ENCODE data around the gene BEST1. TPM values are rescaled to one million over a fixed set of nuclear protein-coding genes. Genes with fewer than 3 reads are reported as not detected.

The BEST1 gene
- total RNA-seq, 1 experiment from 2014 or later = 0.17 TPM

DNA sequence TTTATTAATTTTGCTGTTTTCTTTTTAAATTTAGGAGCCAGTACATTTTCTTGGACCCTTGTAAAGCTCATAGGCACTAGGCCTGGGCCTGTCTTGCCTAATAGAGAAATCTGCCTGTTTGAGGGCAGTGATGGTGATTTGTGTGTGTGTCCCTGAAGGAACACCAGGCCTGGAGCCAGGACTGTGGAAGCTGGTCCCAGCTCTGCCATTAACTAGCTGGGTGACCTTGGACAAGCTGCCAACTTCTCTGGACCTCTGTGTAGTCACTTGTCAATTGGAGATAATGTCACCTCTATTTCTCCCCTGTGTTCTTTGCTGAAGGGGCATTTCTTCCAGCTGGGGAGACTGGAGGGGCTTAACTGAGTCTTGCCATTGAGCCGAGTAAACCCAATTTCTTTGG lies 33.3 kb downstream of the BEST1 start (continued):
- TF ChIP-seq MYBL2 (CRISPR knock-in tag; IDR thresholded peaks at IDR 0.05) (no peak), ETV6 (CRISPR knock-in tag; IDR thresholded peaks at IDR 0.05) (no peak), ZNF121 (CRISPR knock-in tag; IDR thresholded peaks at IDR 0.05) (no peak), ZNF396 (CRISPR knock-in tag; IDR thresholded peaks at IDR 0.05; ENCODE audit: borderline replicate concordance) (no peak), ZNF219 (CRISPR knock-in tag; IDR thresholded peaks at IDR 0.05; ENCODE audit: borderline replicate concordance) (no peak)
- TF ChIP-seq, protein P1, sequence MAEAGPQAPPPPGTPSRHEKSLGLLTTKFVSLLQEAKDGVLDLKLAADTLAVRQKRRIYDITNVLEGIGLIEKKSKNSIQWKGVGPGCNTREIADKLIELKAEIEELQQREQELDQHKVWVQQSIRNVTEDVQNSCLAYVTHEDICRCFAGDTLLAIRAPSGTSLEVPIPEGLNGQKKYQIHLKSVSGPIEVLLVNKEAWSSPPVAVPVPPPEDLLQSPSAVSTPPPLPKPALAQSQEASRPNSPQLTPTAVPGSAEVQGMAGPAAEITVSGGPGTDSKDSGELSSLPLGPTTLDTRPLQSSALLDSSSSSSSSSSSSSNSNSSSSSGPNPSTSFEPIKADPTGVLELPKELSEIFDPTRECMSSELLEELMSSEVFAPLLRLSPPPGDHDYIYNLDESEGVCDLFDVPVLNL (CRISPR knock-in tag; IDR thresholded peaks at IDR 0.05; ENCODE audit: borderline replicate concordance, low read depth) = no peak

DNA sequence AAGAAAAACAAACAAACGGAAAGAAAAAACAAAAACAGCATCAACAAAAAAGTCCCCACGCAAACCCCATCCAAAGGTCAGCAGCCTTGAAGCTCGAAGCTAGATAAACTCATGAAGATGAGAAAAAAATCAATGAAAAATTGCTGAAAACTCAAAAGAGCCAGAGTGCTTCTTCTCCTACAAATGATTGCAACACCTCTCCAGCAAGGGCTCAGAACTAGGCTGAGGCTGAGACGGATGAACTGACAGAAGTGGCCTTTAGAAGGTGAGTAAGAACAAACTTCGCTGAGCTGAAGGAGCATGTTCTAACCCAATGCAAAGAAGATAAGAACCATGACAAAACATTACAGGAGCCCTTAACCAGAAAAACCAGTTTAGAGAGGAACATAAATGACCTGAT lies 35.7 kb downstream of the BEST1 start:
- Mint-ChIP-seq H3K4me1 (peaks cover 18% of the 10 kb centered on the region), H3K9me3 (peaks cover 41% of the 10 kb centered on the region), H3K27ac (no peak overlapping the region), H3K36me3 (peaks cover 28% of the 10 kb centered on the region), H3K27me3 (ENCODE audit: low read depth) (peaks cover 86% of the 10 kb centered on the region), H3K4me3 (no peak overlapping the region)
- DNase-seq (ENCODE audit: low spot score) (no peak), ATAC-seq (no peak)
- POLR2A ChIA-PET = no interaction called here
- CTCF ChIA-PET = interaction anchor here (0.6 to 3.6 kb wide), 4 partner anchors 87 to 206 kb away, joined by 4 to 15 read pairs (median 8); no protein-coding TSS in a partner anchor
- TF ChIP-seq KAT7 (CRISPR knock-in tag; IDR thresholded peaks at IDR 0.05; ENCODE audit: borderline replicate concordance) = no peak
- TF ChIP-seq CBFB (CRISPR knock-in tag; IDR thresholded peaks at IDR 0.05; ENCODE audit: low read depth) = no peak
- no peak for TF ChIP-seq TP53 (CRISPR knock-in tag; IDR thresholded peaks at IDR 0.05)
- TF ChIP-seq JAZF1 (CRISPR knock-in tag; IDR thresholded peaks at IDR 0.05) = no peak
- TF ChIP-seq HMGA2 (CRISPR knock-in tag; IDR thresholded peaks at IDR 0.05) = no peak
- no peak for TF ChIP-seq ZBTB21 (CRISPR knock-in tag; IDR thresholded peaks at IDR 0.05; ENCODE audit: borderline replicate concordance)
- TF ChIP-seq GABPB1 (CRISPR knock-in tag; IDR thresholded peaks at IDR 0.05) = no peak
- TF ChIP-seq, protein P1 (CRISPR knock-in tag; IDR thresholded peaks at IDR 0.05; ENCODE audit: borderline replicate concordance, low read depth) = no peak
- no peak for TF ChIP-seq ZNF138 (CRISPR knock-in tag; conservative IDR thresholded peaks at IDR 0.05)
- TF ChIP-seq, protein P2, sequence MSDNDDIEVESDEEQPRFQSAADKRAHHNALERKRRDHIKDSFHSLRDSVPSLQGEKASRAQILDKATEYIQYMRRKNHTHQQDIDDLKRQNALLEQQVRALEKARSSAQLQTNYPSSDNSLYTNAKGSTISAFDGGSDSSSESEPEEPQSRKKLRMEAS (CRISPR knock-in tag; IDR thresholded peaks at IDR 0.05) = no peak
- TF ChIP-seq FOXK1 (CRISPR knock-in tag; IDR thresholded peaks at IDR 0.05) = no peak
- TF ChIP-seq, protein P3, sequence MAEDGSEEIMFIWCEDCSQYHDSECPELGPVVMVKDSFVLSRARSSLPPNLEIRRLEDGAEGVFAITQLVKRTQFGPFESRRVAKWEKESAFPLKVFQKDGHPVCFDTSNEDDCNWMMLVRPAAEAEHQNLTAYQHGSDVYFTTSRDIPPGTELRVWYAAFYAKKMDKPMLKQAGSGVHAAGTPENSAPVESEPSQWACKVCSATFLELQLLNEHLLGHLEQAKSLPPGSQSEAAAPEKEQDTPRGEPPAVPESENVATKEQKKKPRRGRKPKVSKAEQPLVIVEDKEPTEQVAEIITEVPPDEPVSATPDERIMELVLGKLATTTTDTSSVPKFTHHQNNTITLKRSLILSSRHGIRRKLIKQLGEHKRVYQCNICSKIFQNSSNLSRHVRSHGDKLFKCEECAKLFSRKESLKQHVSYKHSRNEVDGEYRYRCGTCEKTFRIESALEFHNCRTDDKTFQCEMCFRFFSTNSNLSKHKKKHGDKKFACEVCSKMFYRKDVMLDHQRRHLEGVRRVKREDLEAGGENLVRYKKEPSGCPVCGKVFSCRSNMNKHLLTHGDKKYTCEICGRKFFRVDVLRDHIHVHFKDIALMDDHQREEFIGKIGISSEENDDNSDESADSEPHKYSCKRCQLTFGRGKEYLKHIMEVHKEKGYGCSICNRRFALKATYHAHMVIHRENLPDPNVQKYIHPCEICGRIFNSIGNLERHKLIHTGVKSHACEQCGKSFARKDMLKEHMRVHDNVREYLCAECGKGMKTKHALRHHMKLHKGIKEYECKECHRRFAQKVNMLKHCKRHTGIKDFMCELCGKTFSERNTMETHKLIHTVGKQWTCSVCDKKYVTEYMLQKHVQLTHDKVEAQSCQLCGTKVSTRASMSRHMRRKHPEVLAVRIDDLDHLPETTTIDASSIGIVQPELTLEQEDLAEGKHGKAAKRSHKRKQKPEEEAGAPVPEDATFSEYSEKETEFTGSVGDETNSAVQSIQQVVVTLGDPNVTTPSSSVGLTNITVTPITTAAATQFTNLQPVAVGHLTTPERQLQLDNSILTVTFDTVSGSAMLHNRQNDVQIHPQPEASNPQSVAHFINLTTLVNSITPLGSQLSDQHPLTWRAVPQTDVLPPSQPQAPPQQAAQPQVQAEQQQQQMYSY (CRISPR knock-in tag; IDR thresholded peaks at IDR 0.05) = no peak
- TF ChIP-seq, protein P4, sequence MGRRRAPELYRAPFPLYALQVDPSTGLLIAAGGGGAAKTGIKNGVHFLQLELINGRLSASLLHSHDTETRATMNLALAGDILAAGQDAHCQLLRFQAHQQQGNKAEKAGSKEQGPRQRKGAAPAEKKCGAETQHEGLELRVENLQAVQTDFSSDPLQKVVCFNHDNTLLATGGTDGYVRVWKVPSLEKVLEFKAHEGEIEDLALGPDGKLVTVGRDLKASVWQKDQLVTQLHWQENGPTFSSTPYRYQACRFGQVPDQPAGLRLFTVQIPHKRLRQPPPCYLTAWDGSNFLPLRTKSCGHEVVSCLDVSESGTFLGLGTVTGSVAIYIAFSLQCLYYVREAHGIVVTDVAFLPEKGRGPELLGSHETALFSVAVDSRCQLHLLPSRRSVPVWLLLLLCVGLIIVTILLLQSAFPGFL (CRISPR knock-in tag; IDR thresholded peaks at IDR 0.05; ENCODE audit: borderline replicate concordance) = no peak
- TF ChIP-seq SMAD3 (CRISPR knock-in tag; IDR thresholded peaks at IDR 0.05; ENCODE audit: borderline replicate concordance) = no peak
- TF ChIP-seq, protein P5, sequence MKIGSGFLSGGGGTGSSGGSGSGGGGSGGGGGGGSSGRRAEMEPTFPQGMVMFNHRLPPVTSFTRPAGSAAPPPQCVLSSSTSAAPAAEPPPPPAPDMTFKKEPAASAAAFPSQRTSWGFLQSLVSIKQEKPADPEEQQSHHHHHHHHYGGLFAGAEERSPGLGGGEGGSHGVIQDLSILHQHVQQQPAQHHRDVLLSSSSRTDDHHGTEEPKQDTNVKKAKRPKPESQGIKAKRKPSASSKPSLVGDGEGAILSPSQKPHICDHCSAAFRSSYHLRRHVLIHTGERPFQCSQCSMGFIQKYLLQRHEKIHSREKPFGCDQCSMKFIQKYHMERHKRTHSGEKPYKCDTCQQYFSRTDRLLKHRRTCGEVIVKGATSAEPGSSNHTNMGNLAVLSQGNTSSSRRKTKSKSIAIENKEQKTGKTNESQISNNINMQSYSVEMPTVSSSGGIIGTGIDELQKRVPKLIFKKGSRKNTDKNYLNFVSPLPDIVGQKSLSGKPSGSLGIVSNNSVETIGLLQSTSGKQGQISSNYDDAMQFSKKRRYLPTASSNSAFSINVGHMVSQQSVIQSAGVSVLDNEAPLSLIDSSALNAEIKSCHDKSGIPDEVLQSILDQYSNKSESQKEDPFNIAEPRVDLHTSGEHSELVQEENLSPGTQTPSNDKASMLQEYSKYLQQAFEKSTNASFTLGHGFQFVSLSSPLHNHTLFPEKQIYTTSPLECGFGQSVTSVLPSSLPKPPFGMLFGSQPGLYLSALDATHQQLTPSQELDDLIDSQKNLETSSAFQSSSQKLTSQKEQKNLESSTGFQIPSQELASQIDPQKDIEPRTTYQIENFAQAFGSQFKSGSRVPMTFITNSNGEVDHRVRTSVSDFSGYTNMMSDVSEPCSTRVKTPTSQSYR (CRISPR knock-in tag; IDR thresholded peaks at IDR 0.05) = no peak
- TF ChIP-seq NR2C2 (CRISPR knock-in tag; IDR thresholded peaks at IDR 0.05) = no peak

Data from WTC11 (cell line).